Activated gamma-delta T cell treated with anti-CD3 and anti-CD28 coated beads, Interleukin-2, amount 50 U/mL, for 16 hours (primary cell): ENCODE results near the gene GNG12.
"Not testable (repeated sequence)": the region's sequence is repeated elsewhere in the genome, so short reads cannot be mapped to it uniquely, and the experiment has no call there.

Experiments used
- DNase-seq: peaks from one replicate; pipeline ENCODE4 v3.0.0-alpha.2; 2020; ENCODE audit warnings: low read depth

Gene GNG12

GRCh38 chr1:67730312-67730711 is 103.0 kb downstream of the GNG12 start:
- DNase-seq, result not testable (repeated sequence)

- DNase-seq, result no peak
Observed at GRCh38 chr1:67729872-67730271, 103.4 kb downstream of the GNG12 start.

GRCh38 chr1:67726224-67726623 is 107.0 kb downstream of the GNG12 start:
- no peak for DNase-seq

GRCh38 chr1:67724928-67725560 is 108.2 kb downstream of the GNG12 start:
- no peak for DNase-seq

- no peak for DNase-seq
Observed at GRCh38 chr1:67723620-67724019, 109.6 kb downstream of the GNG12 start.

GRCh38 chr1:67723126-67723525 is 110.1 kb downstream of the GNG12 start:
- no peak for DNase-seq

- no peak for DNase-seq
Observed at GRCh38 chr1:67722292-67722944, 110.8 kb downstream of the GNG12 start.

GRCh38 chr1:67721650-67722291 is 111.5 kb downstream of the GNG12 start:
- no peak for DNase-seq

GRCh38 chr1:67721112-67721511 is 112.2 kb downstream of the GNG12 start:
- no peak for DNase-seq

GRCh38 chr1:67719329-67720196 is 113.7 kb downstream of the GNG12 start:
- DNase-seq, result no peak

GRCh38 chr1:67717876-67718275 is 115.4 kb downstream of the GNG12 start:
- DNase-seq, result no peak

- no peak for DNase-seq
Observed at GRCh38 chr1:67716800-67717199, 116.5 kb downstream of the GNG12 start.

- no peak for DNase-seq
Observed at GRCh38 chr1:67715819-67716218, 117.4 kb downstream of the GNG12 start.

GRCh38 chr1:67713057-67713846 is 120.0 kb downstream of the GNG12 start:
- DNase-seq, result no peak

- DNase-seq, result no peak
Observed at GRCh38 chr1:67711855-67712212, 121.4 kb downstream of the GNG12 start.

GRCh38 chr1:67711158-67711854 is 122.0 kb downstream of the GNG12 start:
- no peak for DNase-seq

GRCh38 chr1:67710417-67710816 is 122.8 kb downstream of the GNG12 start:
- DNase-seq, result no peak

GRCh38 chr1:67708606-67709005 is 124.7 kb downstream of the GNG12 start:
- DNase-seq, result no peak

- DNase-seq, result no peak
Observed at GRCh38 chr1:67705735-67706453, 127.4 kb downstream of the GNG12 start.

GRCh38 chr1:67704351-67704750 is 128.9 kb downstream of the GNG12 start:
- no peak for DNase-seq
